ENCODE data around the gene NOTCH4. TPM values are rescaled to one million over a fixed set of nuclear protein-coding genes. Genes with fewer than 3 reads are reported as not detected.

Gene NOTCH4
- total and polyA plus RNA-seq, 9 of the 15 experiments (the other 6 are each of a cell fraction or from before 2014, with no cell fraction given), result 0.24 to 4.3 (median 1.7) TPM

DNA sequence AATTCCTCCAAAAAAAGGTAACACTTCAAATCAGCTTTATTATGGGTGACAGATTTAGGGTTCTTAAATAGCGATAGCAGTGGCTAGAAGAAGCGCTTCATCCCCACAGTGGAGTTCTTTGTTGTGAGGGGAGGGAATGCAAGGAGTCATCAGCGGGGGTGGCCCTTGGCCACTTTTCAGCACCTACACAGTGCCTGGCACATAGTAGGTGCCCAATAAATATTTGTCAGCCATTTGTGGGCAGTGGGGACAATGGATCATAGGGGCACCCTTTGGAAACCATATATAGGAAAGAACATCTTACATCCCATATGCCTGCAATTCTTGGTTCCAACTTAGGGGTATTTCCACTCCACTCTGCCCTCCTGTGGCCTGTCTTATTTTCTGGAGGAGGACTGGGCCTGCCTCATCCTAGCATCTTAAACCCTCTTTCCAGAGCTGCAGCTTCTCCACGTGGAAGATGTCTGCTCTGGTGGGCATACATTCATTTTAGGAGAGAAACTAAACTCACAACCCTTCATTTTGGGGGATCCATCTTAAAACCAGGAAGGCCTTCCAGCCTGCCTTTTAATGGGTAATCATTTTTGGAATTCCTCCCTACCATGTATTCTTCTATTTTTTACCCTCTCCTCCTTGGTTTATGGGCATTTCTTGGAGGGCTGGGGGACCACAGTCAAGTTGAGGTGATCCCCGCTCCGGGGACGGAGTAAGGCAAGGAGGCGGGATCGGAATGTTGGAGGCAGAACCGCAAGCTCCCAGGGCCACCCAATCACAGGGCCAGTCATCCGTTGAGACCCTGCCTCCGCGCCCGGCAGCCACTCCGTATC lies 28.8 kb downstream of the NOTCH4 start:
- POLR2A ChIA-PET, result interaction anchor here (0.6 to 2.1 kb wide), 20 partner anchors 8 to 1077 kb away, joined by 3 to 23 read pairs (median 3); partner anchors contain the start of genes FKBPL, RNF5, RPS18 and VPS52
- H4K20me1 ChIP-seq (replicated peaks; ENCODE audit: control insufficient read depth, insufficient read depth, low read length), result no peaks in the 10 kb centered on the region
- FAIRE-seq (no peak), DNase-seq (ENCODE audit: extremely low read depth in 1 of 4, low spot score in 3 of 4) (peak in 2 of 4 experiments; percentile 52 to 79), ATAC-seq (peak; percentile 31)
- no peaks in the 10 kb centered on the region for H3K9me1 ChIP-seq (ENCODE audit: control insufficient read depth, insufficient read depth, low read length)
- no peaks in the 10 kb centered on the region for H3K9me3 ChIP-seq (replicated peaks; ENCODE audit: control insufficient read depth, insufficient read depth, low read depth, low read length)
- peaks cover 36% of the 10 kb centered on the region for H3K79me2 ChIP-seq (ENCODE audit: control insufficient read depth, insufficient read depth, low read length)
- H3K4me3 ChIP-seq, result peak overlapping the region; percentile 43
- peak overlapping the region; percentile 2 to 75; a peak in 3 of 4 replicates for H3K9ac ChIP-seq (ENCODE audit: insufficient read depth in 1 of 2, low read depth in 2 of 2, low read length in 2 of 2)
- in situ Hi-C loops (cut with MboI) (no loop called here), intact Hi-C loops (cut with micrococcal nuclease) (loop anchor here (1.0 to 10.0 kb wide), 8 partner anchors 19 to 777 kb away; partner anchors contain the start of genes AGPAT1, FKBPL, PPT2 and ZBTB12)
- peaks cover 63 to 64% of the 10 kb centered on the region in 2 experiments for H3K4me1 ChIP-seq (replicated peaks in 1 of 2; ENCODE audit: control insufficient read depth in 2 of 2, insufficient read depth in 2 of 2, low read length in 2 of 2)
- CTCF ChIA-PET (ENCODE audit: low intra/inter-chr PET ratio), result interaction anchor here (0.6 to 1.1 kb wide), 4 partner anchors 20 to 77 kb away, joined by 3 to 6 read pairs (median 4); no protein-coding TSS in a partner anchor
- H3K27me3 ChIP-seq (ENCODE audit: control insufficient read depth in 2 of 2, insufficient read depth in 2 of 2, low read length in 2 of 2), result no peaks in the 10 kb centered on the region
- H3K4me2 ChIP-seq (ENCODE audit: insufficient read depth, low read length), result peak overlapping the region; percentile 89
- peak overlapping the region; percentile 72 for H3K27ac ChIP-seq (ENCODE audit: extremely low read depth, low read depth, low read length)
- no peaks in the 10 kb centered on the region; the same call in 2 of the 3 replicates for H3K36me3 ChIP-seq (ENCODE audit: control insufficient read depth, insufficient read depth, low read length)
- peak overlapping the region; percentile 64 for H2AFZ ChIP-seq (ENCODE audit: low read depth, low read length)
- whole genome bisulfite sequencing (ENCODE audit: insufficient coverage, low coverage, missing lambda C conversion rate), result 6% methylated on average over 14 of the region's 15 CpGs
- TSS peak; percentile 79 for BruUV-seq (replicated peaks)
- TF ChIP-seq, protein P1, sequence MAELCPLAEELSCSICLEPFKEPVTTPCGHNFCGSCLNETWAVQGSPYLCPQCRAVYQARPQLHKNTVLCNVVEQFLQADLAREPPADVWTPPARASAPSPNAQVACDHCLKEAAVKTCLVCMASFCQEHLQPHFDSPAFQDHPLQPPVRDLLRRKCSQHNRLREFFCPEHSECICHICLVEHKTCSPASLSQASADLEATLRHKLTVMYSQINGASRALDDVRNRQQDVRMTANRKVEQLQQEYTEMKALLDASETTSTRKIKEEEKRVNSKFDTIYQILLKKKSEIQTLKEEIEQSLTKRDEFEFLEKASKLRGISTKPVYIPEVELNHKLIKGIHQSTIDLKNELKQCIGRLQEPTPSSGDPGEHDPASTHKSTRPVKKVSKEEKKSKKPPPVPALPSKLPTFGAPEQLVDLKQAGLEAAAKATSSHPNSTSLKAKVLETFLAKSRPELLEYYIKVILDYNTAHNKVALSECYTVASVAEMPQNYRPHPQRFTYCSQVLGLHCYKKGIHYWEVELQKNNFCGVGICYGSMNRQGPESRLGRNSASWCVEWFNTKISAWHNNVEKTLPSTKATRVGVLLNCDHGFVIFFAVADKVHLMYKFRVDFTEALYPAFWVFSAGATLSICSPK (IDR thresholded peaks at IDR 0.05; ENCODE audit: borderline replicate concordance), result no peak
- peak; percentile 77; the same call in 1 of the 2 replicates for TF ChIP-seq ZNF668 (CRISPR knock-in tag; IDR thresholded peaks at IDR 0.05)
- TF ChIP-seq TBL1XR1 (IDR thresholded peaks at IDR 0.05; ENCODE audit: low read length in 2 of 2), result peak in 1 of 2 experiments; percentile 27; a peak in 1 of 4 replicates
- no peak for TF ChIP-seq ZNF76 (CRISPR knock-in tag; IDR thresholded peaks at IDR 0.05; ENCODE audit: borderline replicate concordance)
- peak; percentile 19; the same call in 1 of the 2 replicates for TF ChIP-seq ZNF175 (CRISPR knock-in tag; IDR thresholded peaks at IDR 0.05; ENCODE audit: low read depth)
- TF ChIP-seq ZNF589 (CRISPR knock-in tag; IDR thresholded peaks at IDR 0.05; ENCODE audit: low read depth), result 0 out of 2 replicates have a peak, but pooled peaks have one; percentile 37
- no peak for TF ChIP-seq MCM2 (IDR thresholded peaks at IDR 0.05; ENCODE audit: low read depth)
- TF ChIP-seq NR2F6 (CRISPR knock-in tag; IDR thresholded peaks at IDR 0.05), result no peak
- TF ChIP-seq MBD2 (IDR thresholded peaks at IDR 0.05; ENCODE audit: borderline replicate concordance, low read depth), result no peak; the same call in 1 of the 2 replicates
- TF ChIP-seq, protein P2, sequence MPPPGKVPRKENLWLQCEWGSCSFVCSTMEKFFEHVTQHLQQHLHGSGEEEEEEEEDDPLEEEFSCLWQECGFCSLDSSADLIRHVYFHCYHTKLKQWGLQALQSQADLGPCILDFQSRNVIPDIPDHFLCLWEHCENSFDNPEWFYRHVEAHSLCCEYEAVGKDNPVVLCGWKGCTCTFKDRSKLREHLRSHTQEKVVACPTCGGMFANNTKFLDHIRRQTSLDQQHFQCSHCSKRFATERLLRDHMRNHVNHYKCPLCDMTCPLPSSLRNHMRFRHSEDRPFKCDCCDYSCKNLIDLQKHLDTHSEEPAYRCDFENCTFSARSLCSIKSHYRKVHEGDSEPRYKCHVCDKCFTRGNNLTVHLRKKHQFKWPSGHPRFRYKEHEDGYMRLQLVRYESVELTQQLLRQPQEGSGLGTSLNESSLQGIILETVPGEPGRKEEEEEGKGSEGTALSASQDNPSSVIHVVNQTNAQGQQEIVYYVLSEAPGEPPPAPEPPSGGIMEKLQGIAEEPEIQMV (tag; conservative IDR thresholded peaks at IDR 0.05; ENCODE audit: low read depth), result no peak
- peak; percentile 74 for TF ChIP-seq SMARCA4 (IDR thresholded peaks at IDR 0.05)
- TF ChIP-seq RHOXF2B (CRISPR knock-in tag; conservative IDR thresholded peaks at IDR 0.05), result 0 out of 2 replicates have a peak, but pooled peaks have one; percentile 43
- TF ChIP-seq ZNF551 (CRISPR knock-in tag; IDR thresholded peaks at IDR 0.05), result no peak
- peak; percentile 50; the same call in 1 of the 2 replicates for TF ChIP-seq MEF2D (tag; conservative IDR thresholded peaks at IDR 0.05; ENCODE audit: low read depth)
- no peak for TF ChIP-seq ZFP36 (IDR thresholded peaks at IDR 0.05; ENCODE audit: low read depth, low read length, partially characterized antibody)

All from K562 (cell line).